HCT116 (cell line): ENCODE data around the gene PPP1R12C. TPM values are rescaled to one million over a fixed set of nuclear protein-coding genes. Genes with fewer than 3 reads are reported as not detected.

Experiments used
- ATAC-seq: fragments of 200-7000 bp; cut with Tn5 transposase; 2 replicates; pipeline ENCODE4 v1.9.1; 2020; ENCODE audit warnings: mild to moderate bottlenecking, moderate library complexity
- BruUV-seq: library from RNA; stranded (reverse); fragments of 400-500 nt; replicated peaks from 2 replicates; lab custom pipeline; 2021; lab: Mats Ljungman, UMichigan
- CTCF ChIA-PET: fragments of 300-600 bp; sonication (Branson Sonifier 250); formaldehyde crosslinking; loops from one replicate; lab custom pipeline; 2021; ENCODE audit warnings: antibody characterized with exemption; lab: Charles Lee
- POLR2A ChIA-PET: fragments of 300-600, 350-600 bp; sonication (Branson Sonifier 250); formaldehyde crosslinking; loops from one replicate; lab custom pipeline; 2021; ENCODE audit warnings: antibody characterized with exemption; lab: Charles Lee
- RAD21 ChIA-PET, 2 experiments: fragments of 300-600 bp; sonication (Branson Sonifier 250); formaldehyde crosslinking; loops; one replicate each; lab custom pipeline; 2023; ENCODE audit warnings: low total read pairs in 2 of 2; ENCODE audit not compliant: uncharacterized antibody in 2 of 2, unreplicated experiment in 2 of 2, low non-redundant PET in 1 of 2; lab: Charles Lee
- DNase-seq: peaks from one replicate; pipeline ENCODE4 v3.0.0-alpha.2; 2010; ENCODE audit warnings: low read depth, low spot score
- H2AFZ ChIP-seq: fragments of 200-600 bp; shearing (Covaris generic), sonication (generic); 2 replicates; pipeline ENCODE4 v1.6.1; 2017; ENCODE audit warnings: low read depth, mixed run types, mixed read lengths, antibody characterized with exemption, low read length; ENCODE audit not compliant: poor library complexity, severe bottlenecking
- H3K27ac ChIP-seq: 2 replicates; pipeline ENCODE4 v1.5.1; 2012; ENCODE audit warnings: low read depth, low read length
- H3K27me3 ChIP-seq: fragments of 200-600 bp; sonication (generic); 2 replicates; pipeline ENCODE4 v1.6.1; 2016; ENCODE audit warnings: mixed run types, low read length, mixed read lengths; ENCODE audit not compliant: insufficient read depth
- H3K36me3 ChIP-seq, 2 experiments: fragments of 200-500 bp in 1 of 2; fragments of 200-600 bp in 1 of 2; sonication (Bioruptor generic) in 1 of 2; sonication (generic) in 1 of 2; 2 replicates each; pipeline versions ENCODE4 v1.5.1 to v1.6.1; 2014 to 2016; ENCODE audit warnings: low read length in 2 of 2, inconsistent platforms in 1 of 2, mixed read lengths in 1 of 2, mixed run types in 1 of 2; ENCODE audit not compliant: insufficient read depth in 2 of 2, control insufficient read depth in 1 of 2
- H3K4me1 ChIP-seq, 2 experiments: fragments of 200-600 bp in 1 of 2; sonication (generic) in 1 of 2; 2 replicates each; pipeline versions ENCODE4 v1.5.1 to v1.6.1; 2012 to 2017; ENCODE audit warnings: low read length in 2 of 2, inconsistent platforms in 1 of 2, mild to moderate bottlenecking in 1 of 2, mixed read lengths in 1 of 2, mixed run types in 1 of 2, moderate library complexity in 1 of 2; ENCODE audit not compliant: insufficient read depth in 2 of 2, control insufficient read depth in 1 of 2
- H3K4me2 ChIP-seq: fragments of 200-600 bp; sonication (generic); 2 replicates; pipeline ENCODE4 v1.6.1; 2017; ENCODE audit warnings: mixed run types, low read length, mixed read lengths
- H3K4me3 ChIP-seq, 2 experiments: fragments of 200-600 bp in 1 of 2; sonication (generic) in 1 of 2; replicated peaks in 1 of 2; 2 replicates each; pipeline ENCODE4 v1.5.1; 2011 to 2016; ENCODE audit warnings: low read length in 2 of 2, control low read depth in 1 of 2, low read depth in 1 of 2, mild to moderate bottlenecking in 1 of 2, mixed read lengths in 1 of 2, mixed run types in 1 of 2
- H3K79me2 ChIP-seq: fragments of 200-600 bp; sonication (generic); 2 replicates; pipeline ENCODE4 v1.6.1; 2017; ENCODE audit warnings: mild to moderate bottlenecking, mixed run types, low read length, moderate library complexity, mixed read lengths; ENCODE audit not compliant: insufficient read depth
- H3K9ac ChIP-seq: fragments of 200-600 bp; sonication (generic); 2 replicates; pipeline ENCODE4 v1.6.1; 2016; ENCODE audit warnings: low read length, mixed read lengths
- H3K9me2 ChIP-seq: fragments of 200-600 bp; sonication (generic), shearing (Covaris generic); 2 replicates; pipeline ENCODE4 v1.6.1; 2017; ENCODE audit warnings: mixed run types, mild to moderate bottlenecking, moderate library complexity; ENCODE audit not compliant: insufficient read depth
- H3K9me3 ChIP-seq, 2 experiments: fragments of 200-500 bp in 1 of 2; fragments of 200-600 bp in 1 of 2; sonication (Bioruptor generic) in 1 of 2; sonication (generic) in 1 of 2; 2 replicates each; pipeline ENCODE4 v1.6.1; 2014 to 2017; ENCODE audit warnings: low read length in 2 of 2, mixed read lengths in 2 of 2, inconsistent platforms in 1 of 2, low read depth in 1 of 2, mild to moderate bottlenecking in 1 of 2, mixed run types in 1 of 2, moderate library complexity in 1 of 2; ENCODE audit not compliant: control insufficient read depth in 1 of 2, insufficient read depth in 1 of 2
- H4K20me1 ChIP-seq: fragments of 200-600 bp; sonication (generic), shearing (Covaris generic); 2 replicates; pipeline ENCODE4 v1.6.1; 2017; ENCODE audit warnings: mixed run types, mild to moderate bottlenecking, moderate library complexity; ENCODE audit not compliant: insufficient read depth
- CBX3 ChIP-seq: IDR thresholded peaks from 2 replicates; pipeline ENCODE4 v1.6.1; 2012; ENCODE audit warnings: low read depth
- JUND ChIP-seq: IDR thresholded peaks from 2 replicates; pipeline ENCODE4 v1.6.1; 2012
- POLR2AphosphoS5 ChIP-seq: IDR thresholded peaks from 2 replicates; pipeline ENCODE4 v1.6.1; 2011; ENCODE audit warnings: mild to moderate bottlenecking, low read depth, low read length, moderate library complexity
- RAD21 ChIP-seq: IDR thresholded peaks from 2 replicates; pipeline ENCODE4 v1.6.1; 2012; ENCODE audit warnings: low read depth, mild to moderate bottlenecking
- intact Hi-C: fragments of 100-400 bp; cut with micrococcal nuclease; formaldehyde crosslinking; loops from 2 replicates; pipeline ENCODE4 v1.10.0; 2022
- total RNA-seq: library from RNA; stranded (reverse); gene quantifications from one replicate; pipeline ENCODE4 v1.2.1, GENCODE V29; 2021; ENCODE audit not compliant: unreplicated experiment
- TF ChIP-seq, protein P1 (sequence below): IDR thresholded peaks from 2 replicates; pipeline ENCODE4 v1.6.1; 2012
- TF ChIP-seq, protein P2 (sequence below): IDR thresholded peaks from 2 replicates; pipeline ENCODE4 v1.6.1; 2012; ENCODE audit warnings: low read depth
- TF ChIP-seq, protein P3 (sequence below): IDR thresholded peaks from 2 replicates; pipeline ENCODE4 v1.6.1; 2011; ENCODE audit warnings: mild to moderate bottlenecking, low read length, moderate library complexity; ENCODE audit not compliant: insufficient replicate concordance; ENCODE audit errors: extremely low read depth

PPP1R12C gene
- total RNA-seq, 1 experiment from 2014 or later, result 83.2 TPM

DNA sequence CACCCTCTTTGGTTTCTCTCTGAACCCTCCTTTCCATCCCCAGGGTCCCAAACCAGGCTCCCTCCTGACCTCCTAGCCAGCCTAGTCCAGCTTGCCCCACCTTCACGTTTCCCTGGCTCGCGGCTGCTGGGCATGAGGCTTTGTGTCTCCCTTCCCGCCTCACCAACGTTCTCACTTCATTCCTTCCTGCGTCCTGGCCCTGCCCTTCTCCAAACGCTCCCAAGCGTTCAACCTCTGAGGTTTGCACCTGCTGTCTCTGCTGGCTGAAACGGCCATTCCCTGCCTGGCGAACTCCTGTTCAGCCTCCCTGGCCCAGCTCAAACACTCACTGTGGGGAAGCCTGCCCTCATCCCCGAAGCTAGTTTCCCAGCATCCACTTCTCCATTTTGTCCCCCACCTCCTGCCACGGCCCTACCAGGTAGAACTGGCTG is 29.4 kb downstream of the PPP1R12C start:
- no peak overlapping the region for H3K4me2 ChIP-seq

More for the DNA sequence above, 29.4 kb downstream of the PPP1R12C start:
- intact Hi-C loops, result loop anchor here (1.0 kb wide), 1 partner anchor 330 kb away; no protein-coding TSS in a partner anchor
- Histone ChIP-seq H3K36me3 (peaks cover 0 to 11% of the 10 kb centered on the region in 2 experiments; a peak in 2 of 4 replicates), H3K79me2 (no peaks in the 10 kb centered on the region), H3K9ac (no peak overlapping the region), H2AFZ (no peak overlapping the region), H4K20me1 (no peaks in the 10 kb centered on the region), H3K27me3 (no peaks in the 10 kb centered on the region), H3K9me2 (no peaks in the 10 kb centered on the region), H3K4me3 (no peak overlapping the region), H3K27ac (peak overlapping the region; percentile 28; the same call in 1 of the 2 replicates), H3K4me1 (peaks cover 0 to 3% of the 10 kb centered on the region in 2 experiments; a peak in 1 of 4 replicates), H3K9me3 (no peaks in the 10 kb centered on the region)
- no peak for TF ChIP-seq RAD21
- no peak for TF ChIP-seq CBX3
- TF ChIP-seq, protein P1, sequence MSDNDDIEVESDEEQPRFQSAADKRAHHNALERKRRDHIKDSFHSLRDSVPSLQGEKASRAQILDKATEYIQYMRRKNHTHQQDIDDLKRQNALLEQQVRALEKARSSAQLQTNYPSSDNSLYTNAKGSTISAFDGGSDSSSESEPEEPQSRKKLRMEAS, result no peak
- TF ChIP-seq, protein P2, sequence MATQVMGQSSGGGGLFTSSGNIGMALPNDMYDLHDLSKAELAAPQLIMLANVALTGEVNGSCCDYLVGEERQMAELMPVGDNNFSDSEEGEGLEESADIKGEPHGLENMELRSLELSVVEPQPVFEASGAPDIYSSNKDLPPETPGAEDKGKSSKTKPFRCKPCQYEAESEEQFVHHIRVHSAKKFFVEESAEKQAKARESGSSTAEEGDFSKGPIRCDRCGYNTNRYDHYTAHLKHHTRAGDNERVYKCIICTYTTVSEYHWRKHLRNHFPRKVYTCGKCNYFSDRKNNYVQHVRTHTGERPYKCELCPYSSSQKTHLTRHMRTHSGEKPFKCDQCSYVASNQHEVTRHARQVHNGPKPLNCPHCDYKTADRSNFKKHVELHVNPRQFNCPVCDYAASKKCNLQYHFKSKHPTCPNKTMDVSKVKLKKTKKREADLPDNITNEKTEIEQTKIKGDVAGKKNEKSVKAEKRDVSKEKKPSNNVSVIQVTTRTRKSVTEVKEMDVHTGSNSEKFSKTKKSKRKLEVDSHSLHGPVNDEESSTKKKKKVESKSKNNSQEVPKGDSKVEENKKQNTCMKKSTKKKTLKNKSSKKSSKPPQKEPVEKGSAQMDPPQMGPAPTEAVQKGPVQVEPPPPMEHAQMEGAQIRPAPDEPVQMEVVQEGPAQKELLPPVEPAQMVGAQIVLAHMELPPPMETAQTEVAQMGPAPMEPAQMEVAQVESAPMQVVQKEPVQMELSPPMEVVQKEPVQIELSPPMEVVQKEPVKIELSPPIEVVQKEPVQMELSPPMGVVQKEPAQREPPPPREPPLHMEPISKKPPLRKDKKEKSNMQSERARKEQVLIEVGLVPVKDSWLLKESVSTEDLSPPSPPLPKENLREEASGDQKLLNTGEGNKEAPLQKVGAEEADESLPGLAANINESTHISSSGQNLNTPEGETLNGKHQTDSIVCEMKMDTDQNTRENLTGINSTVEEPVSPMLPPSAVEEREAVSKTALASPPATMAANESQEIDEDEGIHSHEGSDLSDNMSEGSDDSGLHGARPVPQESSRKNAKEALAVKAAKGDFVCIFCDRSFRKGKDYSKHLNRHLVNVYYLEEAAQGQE, result no peak
- TF ChIP-seq JUND, result no peak
- no peak for TF ChIP-seq POLR2AphosphoS5
- TF ChIP-seq, protein P3, sequence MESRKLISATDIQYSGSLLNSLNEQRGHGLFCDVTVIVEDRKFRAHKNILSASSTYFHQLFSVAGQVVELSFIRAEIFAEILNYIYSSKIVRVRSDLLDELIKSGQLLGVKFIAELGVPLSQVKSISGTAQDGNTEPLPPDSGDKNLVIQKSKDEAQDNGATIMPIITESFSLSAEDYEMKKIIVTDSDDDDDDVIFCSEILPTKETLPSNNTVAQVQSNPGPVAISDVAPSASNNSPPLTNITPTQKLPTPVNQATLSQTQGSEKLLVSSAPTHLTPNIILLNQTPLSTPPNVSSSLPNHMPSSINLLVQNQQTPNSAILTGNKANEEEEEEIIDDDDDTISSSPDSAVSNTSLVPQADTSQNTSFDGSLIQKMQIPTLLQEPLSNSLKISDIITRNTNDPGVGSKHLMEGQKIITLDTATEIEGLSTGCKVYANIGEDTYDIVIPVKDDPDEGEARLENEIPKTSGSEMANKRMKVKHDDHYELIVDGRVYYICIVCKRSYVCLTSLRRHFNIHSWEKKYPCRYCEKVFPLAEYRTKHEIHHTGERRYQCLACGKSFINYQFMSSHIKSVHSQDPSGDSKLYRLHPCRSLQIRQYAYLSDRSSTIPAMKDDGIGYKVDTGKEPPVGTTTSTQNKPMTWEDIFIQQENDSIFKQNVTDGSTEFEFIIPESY, result no peak
- ChIA-PET POLR2A (no interaction called here), RAD21 (no interaction called here), CTCF (interaction anchor here (0.6 to 2.1 kb wide), 7 partner anchors 8 to 545 kb away, joined by 3 to 14 read pairs (median 4); partner anchors contain the start of gene SHISA7)
- DNase-seq (no peak), ATAC-seq (no peak)
- no TSS peak for BruUV-seq
